A673 (cell line): ENCODE data around the gene INPP5A.

Experiments
- EZH2 ChIP-seq: fragments of 200-600 bp; sonication (generic); IDR thresholded peaks from 2 replicates; pipeline ENCODE4 v1.6.1; 2017; ENCODE audit warnings: borderline replicate concordance, low read depth, mild to moderate bottlenecking, mixed read lengths, antibody characterized with exemption, low read length; ENCODE audit not compliant: poor library complexity, severe bottlenecking
- TF ChIP-seq, protein P1 (sequence below): fragments of 300-800, 200-600 bp; sonication (generic); conservative IDR thresholded peaks from 2 replicates; pipeline ENCODE4 v1.5.1; 2017; ENCODE audit warnings: low read depth, mild to moderate bottlenecking, antibody characterized with exemption, low read length, moderate library complexity, mixed read lengths

DNA sequence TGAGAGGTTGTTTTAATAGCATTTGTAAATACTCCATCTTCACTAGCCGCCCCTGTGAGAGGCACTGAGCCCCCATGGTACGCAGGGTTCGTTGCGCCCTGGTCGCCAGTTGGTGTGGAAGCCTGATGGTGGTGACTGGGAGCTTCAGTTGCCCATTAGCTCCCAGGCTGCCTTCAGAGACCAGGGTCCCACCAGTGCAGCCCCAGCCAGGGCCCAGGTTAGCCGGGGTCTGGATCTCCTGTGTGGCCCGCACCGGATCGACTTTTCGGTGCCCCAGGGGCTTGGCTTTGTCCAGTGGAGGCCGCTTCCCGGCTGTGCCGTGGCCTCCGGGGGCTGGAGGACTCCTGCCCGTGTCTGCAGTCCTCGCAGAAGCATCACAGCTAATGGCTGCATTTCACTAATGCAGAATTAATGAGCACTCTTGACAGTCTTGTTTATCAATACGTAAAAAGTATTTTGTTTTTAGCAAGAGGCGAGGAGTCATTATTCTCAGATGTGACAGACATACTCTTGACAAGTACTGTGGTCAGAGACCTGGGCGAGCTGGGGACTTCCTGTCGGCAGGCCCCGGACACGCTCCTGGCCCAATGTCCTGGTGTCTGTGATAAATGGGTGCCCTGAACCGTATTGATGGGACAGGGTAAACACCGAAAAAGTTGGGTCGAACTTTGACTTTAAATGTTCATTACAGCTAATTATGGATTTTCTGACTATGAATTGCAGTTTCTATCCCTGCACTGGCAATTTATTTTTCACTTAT is 148.5 kb downstream of the INPP5A start:
- TF ChIP-seq, protein P1, sequence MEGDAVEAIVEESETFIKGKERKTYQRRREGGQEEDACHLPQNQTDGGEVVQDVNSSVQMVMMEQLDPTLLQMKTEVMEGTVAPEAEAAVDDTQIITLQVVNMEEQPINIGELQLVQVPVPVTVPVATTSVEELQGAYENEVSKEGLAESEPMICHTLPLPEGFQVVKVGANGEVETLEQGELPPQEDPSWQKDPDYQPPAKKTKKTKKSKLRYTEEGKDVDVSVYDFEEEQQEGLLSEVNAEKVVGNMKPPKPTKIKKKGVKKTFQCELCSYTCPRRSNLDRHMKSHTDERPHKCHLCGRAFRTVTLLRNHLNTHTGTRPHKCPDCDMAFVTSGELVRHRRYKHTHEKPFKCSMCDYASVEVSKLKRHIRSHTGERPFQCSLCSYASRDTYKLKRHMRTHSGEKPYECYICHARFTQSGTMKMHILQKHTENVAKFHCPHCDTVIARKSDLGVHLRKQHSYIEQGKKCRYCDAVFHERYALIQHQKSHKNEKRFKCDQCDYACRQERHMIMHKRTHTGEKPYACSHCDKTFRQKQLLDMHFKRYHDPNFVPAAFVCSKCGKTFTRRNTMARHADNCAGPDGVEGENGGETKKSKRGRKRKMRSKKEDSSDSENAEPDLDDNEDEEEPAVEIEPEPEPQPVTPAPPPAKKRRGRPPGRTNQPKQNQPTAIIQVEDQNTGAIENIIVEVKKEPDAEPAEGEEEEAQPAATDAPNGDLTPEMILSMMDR = no peak
- no peak for TF ChIP-seq EZH2
